ENCODE data around the gene AP1S3. TPM values are rescaled to one million over a fixed set of nuclear protein-coding genes. Genes with fewer than 3 reads are reported as not detected.
A peak's percentile ranks its signal among the peaks of the same experiment; 100 is the strongest.

Gene AP1S3
- total RNA-seq, 1 experiment from 2014 or later: 66.3 TPM

DNA sequence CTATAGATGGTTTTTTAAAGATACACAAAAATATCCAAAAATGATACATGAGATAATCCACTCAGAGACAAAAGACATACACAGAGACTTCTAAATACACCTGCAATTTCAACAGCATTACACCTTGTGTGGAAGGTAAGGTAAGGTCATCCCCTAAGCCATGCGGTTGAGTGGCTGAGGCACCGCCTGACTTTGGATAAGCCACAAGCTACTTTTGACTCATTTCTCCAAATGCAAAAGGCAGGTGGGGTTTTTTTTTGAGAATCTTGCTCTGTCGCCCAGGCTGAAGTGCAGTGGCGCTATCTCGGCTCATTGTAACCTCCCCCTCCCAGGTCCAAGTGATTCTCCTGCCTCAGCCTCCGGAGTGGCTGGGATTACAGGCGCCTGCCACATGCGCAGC is 13.1 kb downstream of the AP1S3 start:
- Histone ChIP-seq H3K9me3 (ENCODE audit: control insufficient read depth, insufficient read depth, low read depth, low read length) (no peaks in the 10 kb centered on the region), H3K36me3 (ENCODE audit: control insufficient read depth, insufficient read depth, low read length) (no peaks in the 10 kb centered on the region), H3K4me1 (ENCODE audit: control insufficient read depth, insufficient read depth, low read length) (peaks cover 50% of the 10 kb centered on the region), H3K27ac (ENCODE audit: low read length) (peak overlapping the region; percentile 54), H3K4me3 (ENCODE audit: low read depth in 2 of 2, low read length in 2 of 2) (peak overlapping the region in 1 of 2 experiments; percentile 23; a peak in 1 of 4 replicates), H3K27me3 (ENCODE audit: control insufficient read depth, insufficient read depth, low read length) (no peaks in the 10 kb centered on the region)
- ChIA-PET POLR2A (no interaction called here), CTCF (no interaction called here)
- no peak for DNase-seq (ENCODE audit: low read depth, low spot score)
- BruUV-seq (replicated peaks): no TSS peak
- no peak for ATAC-seq
- in situ Hi-C loops (cut with HindIII; ENCODE audit: low pct_unique_long_range_greater_than_20kb, low sequenced_read_pairs) (no loop called here), intact Hi-C loops (cut with micrococcal nuclease; ENCODE audit: unreplicated experiment) (no loop called here)
- TF ChIP-seq SIN3A (IDR thresholded peaks at IDR 0.05; ENCODE audit: borderline replicate concordance, insufficient read depth, low read depth, low read length) (no peak), TCF7L2 (IDR thresholded peaks at IDR 0.05; ENCODE audit: low read depth, low read length) (no peak)

DNA sequence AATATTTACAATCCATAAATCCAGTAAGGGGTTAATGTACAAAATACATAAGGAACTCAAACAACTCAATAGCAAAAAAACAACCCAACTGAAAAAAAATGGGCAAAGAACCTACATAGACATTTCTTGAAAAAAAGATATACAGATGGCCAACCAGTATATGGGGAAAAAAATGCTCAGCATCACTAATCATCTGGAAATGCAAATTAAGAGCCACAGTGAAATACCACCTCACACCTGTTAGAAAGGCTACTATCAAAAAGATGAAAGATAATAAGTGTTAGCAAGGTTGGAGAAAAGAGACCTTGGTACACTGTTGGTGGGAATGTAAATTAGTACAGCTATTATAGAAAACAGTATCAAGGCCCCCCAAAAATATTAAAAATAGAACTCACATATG is 14.6 kb downstream of the AP1S3 start:
- Histone ChIP-seq H3K4me1 (ENCODE audit: control insufficient read depth, insufficient read depth, low read length) (peaks cover 59% of the 10 kb centered on the region), H3K27ac (ENCODE audit: low read length) (peak overlapping the region; percentile 54; the same call in 1 of the 2 replicates), H3K9me3 (ENCODE audit: control insufficient read depth, insufficient read depth, low read depth, low read length) (no peaks in the 10 kb centered on the region), H3K27me3 (ENCODE audit: control insufficient read depth, insufficient read depth, low read length) (no peaks in the 10 kb centered on the region), H3K4me3 (ENCODE audit: low read depth in 2 of 2, low read length in 2 of 2) (no peak overlapping the region), H3K36me3 (ENCODE audit: control insufficient read depth, insufficient read depth, low read length) (no peaks in the 10 kb centered on the region)
- ATAC-seq (no peak), DNase-seq (ENCODE audit: low read depth, low spot score) (no peak)
- ChIA-PET CTCF (no interaction called here), POLR2A (no interaction called here)
- TF ChIP-seq, protein P1, sequence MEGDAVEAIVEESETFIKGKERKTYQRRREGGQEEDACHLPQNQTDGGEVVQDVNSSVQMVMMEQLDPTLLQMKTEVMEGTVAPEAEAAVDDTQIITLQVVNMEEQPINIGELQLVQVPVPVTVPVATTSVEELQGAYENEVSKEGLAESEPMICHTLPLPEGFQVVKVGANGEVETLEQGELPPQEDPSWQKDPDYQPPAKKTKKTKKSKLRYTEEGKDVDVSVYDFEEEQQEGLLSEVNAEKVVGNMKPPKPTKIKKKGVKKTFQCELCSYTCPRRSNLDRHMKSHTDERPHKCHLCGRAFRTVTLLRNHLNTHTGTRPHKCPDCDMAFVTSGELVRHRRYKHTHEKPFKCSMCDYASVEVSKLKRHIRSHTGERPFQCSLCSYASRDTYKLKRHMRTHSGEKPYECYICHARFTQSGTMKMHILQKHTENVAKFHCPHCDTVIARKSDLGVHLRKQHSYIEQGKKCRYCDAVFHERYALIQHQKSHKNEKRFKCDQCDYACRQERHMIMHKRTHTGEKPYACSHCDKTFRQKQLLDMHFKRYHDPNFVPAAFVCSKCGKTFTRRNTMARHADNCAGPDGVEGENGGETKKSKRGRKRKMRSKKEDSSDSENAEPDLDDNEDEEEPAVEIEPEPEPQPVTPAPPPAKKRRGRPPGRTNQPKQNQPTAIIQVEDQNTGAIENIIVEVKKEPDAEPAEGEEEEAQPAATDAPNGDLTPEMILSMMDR (IDR thresholded peaks at IDR 0.05): no peak
- TF ChIP-seq SIN3A (IDR thresholded peaks at IDR 0.05; ENCODE audit: borderline replicate concordance, insufficient read depth, low read depth, low read length) (no peak), TCF7L2 (IDR thresholded peaks at IDR 0.05; ENCODE audit: low read depth, low read length) (no peak), POLR2AphosphoS5 (IDR thresholded peaks at IDR 0.05; ENCODE audit: low read depth, low read length) (no peak)
- TF ChIP-seq, protein P2, sequence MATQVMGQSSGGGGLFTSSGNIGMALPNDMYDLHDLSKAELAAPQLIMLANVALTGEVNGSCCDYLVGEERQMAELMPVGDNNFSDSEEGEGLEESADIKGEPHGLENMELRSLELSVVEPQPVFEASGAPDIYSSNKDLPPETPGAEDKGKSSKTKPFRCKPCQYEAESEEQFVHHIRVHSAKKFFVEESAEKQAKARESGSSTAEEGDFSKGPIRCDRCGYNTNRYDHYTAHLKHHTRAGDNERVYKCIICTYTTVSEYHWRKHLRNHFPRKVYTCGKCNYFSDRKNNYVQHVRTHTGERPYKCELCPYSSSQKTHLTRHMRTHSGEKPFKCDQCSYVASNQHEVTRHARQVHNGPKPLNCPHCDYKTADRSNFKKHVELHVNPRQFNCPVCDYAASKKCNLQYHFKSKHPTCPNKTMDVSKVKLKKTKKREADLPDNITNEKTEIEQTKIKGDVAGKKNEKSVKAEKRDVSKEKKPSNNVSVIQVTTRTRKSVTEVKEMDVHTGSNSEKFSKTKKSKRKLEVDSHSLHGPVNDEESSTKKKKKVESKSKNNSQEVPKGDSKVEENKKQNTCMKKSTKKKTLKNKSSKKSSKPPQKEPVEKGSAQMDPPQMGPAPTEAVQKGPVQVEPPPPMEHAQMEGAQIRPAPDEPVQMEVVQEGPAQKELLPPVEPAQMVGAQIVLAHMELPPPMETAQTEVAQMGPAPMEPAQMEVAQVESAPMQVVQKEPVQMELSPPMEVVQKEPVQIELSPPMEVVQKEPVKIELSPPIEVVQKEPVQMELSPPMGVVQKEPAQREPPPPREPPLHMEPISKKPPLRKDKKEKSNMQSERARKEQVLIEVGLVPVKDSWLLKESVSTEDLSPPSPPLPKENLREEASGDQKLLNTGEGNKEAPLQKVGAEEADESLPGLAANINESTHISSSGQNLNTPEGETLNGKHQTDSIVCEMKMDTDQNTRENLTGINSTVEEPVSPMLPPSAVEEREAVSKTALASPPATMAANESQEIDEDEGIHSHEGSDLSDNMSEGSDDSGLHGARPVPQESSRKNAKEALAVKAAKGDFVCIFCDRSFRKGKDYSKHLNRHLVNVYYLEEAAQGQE (IDR thresholded peaks at IDR 0.05; ENCODE audit: insufficient read depth in 1 of 2, low read depth in 2 of 2, low read length in 1 of 2): no peak
- intact Hi-C loops (cut with micrococcal nuclease; ENCODE audit: unreplicated experiment): no loop called here
- BruUV-seq (replicated peaks): TSS peak; percentile 11
- in situ Hi-C loops (cut with HindIII; ENCODE audit: low pct_unique_long_range_greater_than_20kb, low sequenced_read_pairs): no loop called here

DNA sequence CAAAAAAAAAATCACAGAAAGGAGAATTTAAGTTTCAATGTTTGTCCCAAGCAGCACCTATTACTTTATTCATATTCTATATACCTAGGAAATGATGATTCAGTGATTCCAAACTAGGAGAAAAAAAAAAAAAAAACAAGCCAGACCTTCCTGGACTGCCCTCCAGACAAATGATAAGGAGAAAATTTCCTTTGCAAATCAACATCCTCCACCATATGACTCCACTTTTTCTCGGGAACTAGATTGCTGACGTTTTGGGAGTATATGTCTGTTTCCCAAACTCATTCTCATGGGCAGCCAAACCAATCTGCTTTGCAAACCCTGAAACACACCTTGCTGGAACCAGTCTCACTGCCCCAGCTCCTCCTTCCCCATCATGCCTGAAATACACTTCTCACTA is 16.8 kb downstream of the AP1S3 start:
- no peak overlapping the region for H3K4me3 ChIP-seq (ENCODE audit: low read depth in 2 of 2, low read length in 2 of 2)
- peaks cover 62% of the 10 kb centered on the region for H3K4me1 ChIP-seq (ENCODE audit: control insufficient read depth, insufficient read depth, low read length)
- H3K27ac ChIP-seq (ENCODE audit: low read length): peak overlapping the region; percentile 66
- TF ChIP-seq TCF7L2 (IDR thresholded peaks at IDR 0.05; ENCODE audit: low read depth, low read length) (no peak), POLR2AphosphoS5 (IDR thresholded peaks at IDR 0.05; ENCODE audit: low read depth, low read length) (no peak), SIN3A (IDR thresholded peaks at IDR 0.05; ENCODE audit: borderline replicate concordance, insufficient read depth, low read depth, low read length) (no peak)
- TF ChIP-seq, protein P1 (IDR thresholded peaks at IDR 0.05): no peak
- no peak for DNase-seq (ENCODE audit: low read depth, low spot score)
- H3K36me3 ChIP-seq (ENCODE audit: control insufficient read depth, insufficient read depth, low read length): no peaks in the 10 kb centered on the region
- H3K9me3 ChIP-seq (ENCODE audit: control insufficient read depth, insufficient read depth, low read depth, low read length): no peaks in the 10 kb centered on the region
- CTCF ChIA-PET: no interaction called here
- no peaks in the 10 kb centered on the region for H3K27me3 ChIP-seq (ENCODE audit: control insufficient read depth, insufficient read depth, low read length)
- BruUV-seq (replicated peaks): no TSS peak
- no peak for ATAC-seq
- in situ Hi-C loops (cut with HindIII; ENCODE audit: low pct_unique_long_range_greater_than_20kb, low sequenced_read_pairs): no loop called here
- intact Hi-C loops (cut with micrococcal nuclease; ENCODE audit: unreplicated experiment): no loop called here
- POLR2A ChIA-PET: interaction anchor here (0.9 kb wide), 1 partner anchor 9 kb away, joined by 3 read pairs; no protein-coding TSS in a partner anchor
